GM19193 (cell line): ENCODE measurements around the gene RHOBTB3.

Experiments
- POLR2A ChIP-seq: IDR thresholded peaks from 4 replicates; pipeline ENCODE4 v1.6.1; 2011; ENCODE audit not compliant: insufficient read depth, insufficient read length; ENCODE audit errors: extremely low read depth

Gene RHOBTB3

GRCh38 chr5:95770830-95771708 is 39.9 kb downstream of the RHOBTB3 start:
- TF ChIP-seq POLR2A = no peak

GRCh38 chr5:95771892-95772291 is 40.8 kb downstream of the RHOBTB3 start:
- no peak for TF ChIP-seq POLR2A

GRCh38 chr5:95773335-95774059 is 42.4 kb downstream of the RHOBTB3 start:
- no peak for TF ChIP-seq POLR2A

- no peak for TF ChIP-seq POLR2A
Observed at GRCh38 chr5:95777441-95777840, 46.3 kb downstream of the RHOBTB3 start.

- no peak for TF ChIP-seq POLR2A
Observed at GRCh38 chr5:95778713-95779436, 47.7 kb downstream of the RHOBTB3 start.

GRCh38 chr5:95779611-95780010 is 48.5 kb downstream of the RHOBTB3 start:
- TF ChIP-seq POLR2A = no peak

- no peak for TF ChIP-seq POLR2A
Observed at GRCh38 chr5:95780597-95780996, 49.5 kb downstream of the RHOBTB3 start.

GRCh38 chr5:95781101-95781583 is 50.0 kb downstream of the RHOBTB3 start:
- no peak for TF ChIP-seq POLR2A

- no peak for TF ChIP-seq POLR2A
Observed at GRCh38 chr5:95782181-95782580, 51.0 kb downstream of the RHOBTB3 start.

GRCh38 chr5:95783661-95784060 is 52.5 kb downstream of the RHOBTB3 start:
- no peak for TF ChIP-seq POLR2A

- no peak for TF ChIP-seq POLR2A
Observed at GRCh38 chr5:95784514-95785302, 53.6 kb downstream of the RHOBTB3 start.

GRCh38 chr5:95786821-95787418 is 55.8 kb downstream of the RHOBTB3 start:
- no peak for TF ChIP-seq POLR2A

- no peak for TF ChIP-seq POLR2A
Observed at GRCh38 chr5:95788493-95788892, 57.4 kb downstream of the RHOBTB3 start.

- no peak for TF ChIP-seq POLR2A
Observed at GRCh38 chr5:95791751-95792150, 60.6 kb downstream of the RHOBTB3 start.
